HepG2 (cell line): ENCODE measurements around the gene STAP1. TPM values are rescaled to one million over a fixed set of nuclear protein-coding genes. Genes with fewer than 3 reads are reported as not detected.
A peak's percentile ranks its signal among the peaks of the same experiment; 100 is the strongest.

Experiments used
- CBFB ChIP-seq: sonication (generic); formaldehyde crosslinking; IDR thresholded peaks from 2 replicates; pipeline ENCODE4 v1.4.0; 2020; ENCODE audit warnings: missing genetic modification reagents
- E2F1 ChIP-seq: sonication (generic); formaldehyde crosslinking; IDR thresholded peaks from 2 replicates; pipeline ENCODE4 v1.5.0; 2020; ENCODE audit warnings: missing genetic modification reagents
- HOXA7 ChIP-seq: sonication (generic); formaldehyde crosslinking; IDR thresholded peaks from 2 replicates; pipeline ENCODE4 v1.8.1; 2022; ENCODE audit warnings: mild to moderate bottlenecking, missing genetic modification reagents, moderate library complexity
- KLF11 ChIP-seq: IDR thresholded peaks from 2 replicates; pipeline ENCODE4 v1.6.1; 2016; ENCODE audit warnings: missing compliant biosample characterization
- NR2C2 ChIP-seq: sonication (generic); formaldehyde crosslinking; IDR thresholded peaks from 2 replicates; pipeline ENCODE4 v1.4.0; 2020; ENCODE audit warnings: missing genetic modification reagents, mild to moderate bottlenecking, moderate library complexity, borderline replicate concordance
- PBX2 ChIP-seq: IDR thresholded peaks from 2 replicates; pipeline ENCODE4 v1.6.1; 2016; ENCODE audit warnings: control low read depth
- RNF219 ChIP-seq: sonication (generic); formaldehyde crosslinking; IDR thresholded peaks from 2 replicates; pipeline ENCODE4 v1.5.0; 2020; ENCODE audit warnings: mild to moderate bottlenecking, missing genetic modification reagents
- RXRA ChIP-seq: sonication (generic); formaldehyde crosslinking; IDR thresholded peaks from 2 replicates; pipeline ENCODE4 v1.5.1; 2020; ENCODE audit warnings: missing genetic modification reagents
- SETDB1 ChIP-seq: sonication (generic); formaldehyde crosslinking; IDR thresholded peaks from 2 replicates; pipeline ENCODE4 v1.5.1; 2020; ENCODE audit warnings: missing genetic modification reagents, mild to moderate bottlenecking, borderline replicate concordance
- TERF1 ChIP-seq: sonication (generic); formaldehyde crosslinking; IDR thresholded peaks from 2 replicates; pipeline ENCODE4 v1.8.0; 2022; ENCODE audit warnings: mild to moderate bottlenecking, missing genetic modification reagents, moderate library complexity
- ZIK1 ChIP-seq: sonication (generic); formaldehyde crosslinking; IDR thresholded peaks from 2 replicates; pipeline ENCODE4 v1.5.0; 2020; ENCODE audit warnings: mild to moderate bottlenecking, low read depth, missing genetic modification reagents, borderline replicate concordance
- ZNF724P ChIP-seq: sonication (generic); formaldehyde crosslinking; IDR thresholded peaks from 2 replicates; pipeline ENCODE4 v1.8.0; 2022; ENCODE audit warnings: missing genetic modification reagents, borderline replicate concordance
- ZSCAN22 ChIP-seq: sonication (generic); formaldehyde crosslinking; IDR thresholded peaks from 2 replicates; pipeline ENCODE4 v1.4.0; 2020; ENCODE audit warnings: mild to moderate bottlenecking, missing genetic modification reagents
- polyA plus RNA-seq, 8 experiments: library from polyadenylated mRNA; depleted of rRNA in 3 of 8; stranded (reverse) in 7 of 8; unstranded in 1 of 8; fragments of >200 nt; fragmentation: Illumina TruSeq in 4 of 8; extraction: Trizol in 4 of 8; gene quantifications; 2 replicates each; pipeline versions ENCODE4 v1.2.1 to v1.2.3, GENCODE V29; 2011 to 2016; ENCODE audit warnings: low read depth in 4 of 8, missing spikeins in 1 of 8, mixed read lengths in 1 of 8; ENCODE audit not compliant: insufficient read depth in 1 of 8
- total RNA-seq, 5 experiments: library from RNA; depleted of rRNA; stranded (reverse); fragments of >200 nt; fragmentation: Illumina TruSeq; extraction: Trizol; gene quantifications; 2 replicates each; pipeline ENCODE4 v1.2.3, GENCODE V29; 2016; ENCODE audit warnings: low read depth in 1 of 5
- TF ChIP-seq, protein P1 (sequence below): sonication (generic); formaldehyde crosslinking; IDR thresholded peaks from 2 replicates; pipeline ENCODE4 v1.4.0; 2020; ENCODE audit warnings: mild to moderate bottlenecking, missing genetic modification reagents
- TF ChIP-seq, protein P2 (sequence below): sonication (generic); formaldehyde crosslinking; IDR thresholded peaks from 2 replicates; pipeline ENCODE4 v1.4.0; 2020; ENCODE audit warnings: missing genetic modification reagents

The STAP1 gene
- total and polyA plus RNA-seq, 2 of the 13 experiments (the other 11 are each of a cell fraction or from before 2014, with no cell fraction given): not detected

GRCh38 chr4:67545199-67546003 lies 13.1 kb upstream of the STAP1 start, which contains the start of gene CENPC (continued):
- TF ChIP-seq KLF11 (CRISPR knock-in tag) (peak; percentile 76; the same call in 1 of the 2 replicates), NR2C2 (peak; percentile 67), E2F1 (CRISPR knock-in tag) (peak; percentile 86), CBFB (CRISPR knock-in tag) (no peak), ZSCAN22 (no peak), TERF1 (CRISPR knock-in tag) (no peak), SETDB1 (CRISPR knock-in tag) (no peak), HOXA7 (CRISPR knock-in tag) (no peak), ZIK1 (CRISPR knock-in tag) (no peak), RXRA (CRISPR knock-in tag) (peak; percentile 52; the same call in 1 of the 2 replicates), ZNF724P (CRISPR knock-in tag) (peak; percentile 59; the same call in 1 of the 2 replicates), PBX2 (CRISPR knock-in tag) (no peak), RNF219 (CRISPR knock-in tag) (0 out of 2 replicates have a peak, but pooled peaks have one; percentile 30)
- TF ChIP-seq, protein P1, sequence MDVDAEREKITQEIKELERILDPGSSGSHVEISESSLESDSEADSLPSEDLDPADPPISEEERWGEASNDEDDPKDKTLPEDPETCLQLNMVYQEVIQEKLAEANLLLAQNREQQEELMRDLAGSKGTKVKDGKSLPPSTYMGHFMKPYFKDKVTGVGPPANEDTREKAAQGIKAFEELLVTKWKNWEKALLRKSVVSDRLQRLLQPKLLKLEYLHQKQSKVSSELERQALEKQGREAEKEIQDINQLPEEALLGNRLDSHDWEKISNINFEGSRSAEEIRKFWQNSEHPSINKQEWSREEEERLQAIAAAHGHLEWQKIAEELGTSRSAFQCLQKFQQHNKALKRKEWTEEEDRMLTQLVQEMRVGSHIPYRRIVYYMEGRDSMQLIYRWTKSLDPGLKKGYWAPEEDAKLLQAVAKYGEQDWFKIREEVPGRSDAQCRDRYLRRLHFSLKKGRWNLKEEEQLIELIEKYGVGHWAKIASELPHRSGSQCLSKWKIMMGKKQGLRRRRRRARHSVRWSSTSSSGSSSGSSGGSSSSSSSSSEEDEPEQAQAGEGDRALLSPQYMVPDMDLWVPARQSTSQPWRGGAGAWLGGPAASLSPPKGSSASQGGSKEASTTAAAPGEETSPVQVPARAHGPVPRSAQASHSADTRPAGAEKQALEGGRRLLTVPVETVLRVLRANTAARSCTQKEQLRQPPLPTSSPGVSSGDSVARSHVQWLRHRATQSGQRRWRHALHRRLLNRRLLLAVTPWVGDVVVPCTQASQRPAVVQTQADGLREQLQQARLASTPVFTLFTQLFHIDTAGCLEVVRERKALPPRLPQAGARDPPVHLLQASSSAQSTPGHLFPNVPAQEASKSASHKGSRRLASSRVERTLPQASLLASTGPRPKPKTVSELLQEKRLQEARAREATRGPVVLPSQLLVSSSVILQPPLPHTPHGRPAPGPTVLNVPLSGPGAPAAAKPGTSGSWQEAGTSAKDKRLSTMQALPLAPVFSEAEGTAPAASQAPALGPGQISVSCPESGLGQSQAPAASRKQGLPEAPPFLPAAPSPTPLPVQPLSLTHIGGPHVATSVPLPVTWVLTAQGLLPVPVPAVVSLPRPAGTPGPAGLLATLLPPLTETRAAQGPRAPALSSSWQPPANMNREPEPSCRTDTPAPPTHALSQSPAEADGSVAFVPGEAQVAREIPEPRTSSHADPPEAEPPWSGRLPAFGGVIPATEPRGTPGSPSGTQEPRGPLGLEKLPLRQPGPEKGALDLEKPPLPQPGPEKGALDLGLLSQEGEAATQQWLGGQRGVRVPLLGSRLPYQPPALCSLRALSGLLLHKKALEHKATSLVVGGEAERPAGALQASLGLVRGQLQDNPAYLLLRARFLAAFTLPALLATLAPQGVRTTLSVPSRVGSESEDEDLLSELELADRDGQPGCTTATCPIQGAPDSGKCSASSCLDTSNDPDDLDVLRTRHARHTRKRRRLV (CRISPR knock-in tag): no peak
- TF ChIP-seq, protein P2, sequence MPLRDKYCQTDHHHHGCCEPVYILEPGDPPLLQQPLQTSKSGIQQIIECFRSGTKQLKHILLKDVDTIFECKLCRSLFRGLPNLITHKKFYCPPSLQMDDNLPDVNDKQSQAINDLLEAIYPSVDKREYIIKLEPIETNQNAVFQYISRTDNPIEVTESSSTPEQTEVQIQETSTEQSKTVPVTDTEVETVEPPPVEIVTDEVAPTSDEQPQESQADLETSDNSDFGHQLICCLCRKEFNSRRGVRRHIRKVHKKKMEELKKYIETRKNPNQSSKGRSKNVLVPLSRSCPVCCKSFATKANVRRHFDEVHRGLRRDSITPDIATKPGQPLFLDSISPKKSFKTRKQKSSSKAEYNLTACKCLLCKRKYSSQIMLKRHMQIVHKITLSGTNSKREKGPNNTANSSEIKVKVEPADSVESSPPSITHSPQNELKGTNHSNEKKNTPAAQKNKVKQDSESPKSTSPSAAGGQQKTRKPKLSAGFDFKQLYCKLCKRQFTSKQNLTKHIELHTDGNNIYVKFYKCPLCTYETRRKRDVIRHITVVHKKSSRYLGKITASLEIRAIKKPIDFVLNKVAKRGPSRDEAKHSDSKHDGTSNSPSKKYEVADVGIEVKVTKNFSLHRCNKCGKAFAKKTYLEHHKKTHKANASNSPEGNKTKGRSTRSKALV: peak; percentile 60; the same call in 1 of the 2 replicates
